DMS114 treated with DMSO at 0.1 percent for 48 hours (cell line): ENCODE measurements around the gene EDEM3.
"Not testable (repeated sequence)": the region's sequence is repeated elsewhere in the genome, so short reads cannot be mapped to it uniquely, and the experiment has no call there.

ENCODE experiments used
- DNase-seq: peaks from one replicate; lab custom pipeline; 2025; ENCODE audit not compliant: unreplicated experiment; lab: John Stamatoyannopoulos, UW

The EDEM3 gene

DNA sequence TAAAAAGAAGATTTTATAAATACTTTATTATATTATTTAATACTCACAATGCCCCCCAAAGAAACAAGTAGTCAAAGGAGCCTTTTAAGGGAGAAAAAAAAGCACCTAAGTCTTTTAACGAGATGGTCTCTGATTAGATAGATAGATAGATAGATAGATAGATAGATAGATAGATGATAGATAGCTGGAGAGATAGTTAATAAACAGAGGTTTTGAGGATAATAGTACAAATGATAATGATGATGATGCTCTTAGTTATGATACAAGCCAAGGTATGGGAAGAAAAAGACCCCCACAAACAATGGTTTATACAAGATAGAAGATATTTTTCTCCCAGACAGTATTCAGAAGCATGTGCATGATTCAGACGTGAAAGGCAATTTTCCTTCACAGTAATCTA is 14.6 kb upstream of the EDEM3 start:
- no peak for DNase-seq

DNA sequence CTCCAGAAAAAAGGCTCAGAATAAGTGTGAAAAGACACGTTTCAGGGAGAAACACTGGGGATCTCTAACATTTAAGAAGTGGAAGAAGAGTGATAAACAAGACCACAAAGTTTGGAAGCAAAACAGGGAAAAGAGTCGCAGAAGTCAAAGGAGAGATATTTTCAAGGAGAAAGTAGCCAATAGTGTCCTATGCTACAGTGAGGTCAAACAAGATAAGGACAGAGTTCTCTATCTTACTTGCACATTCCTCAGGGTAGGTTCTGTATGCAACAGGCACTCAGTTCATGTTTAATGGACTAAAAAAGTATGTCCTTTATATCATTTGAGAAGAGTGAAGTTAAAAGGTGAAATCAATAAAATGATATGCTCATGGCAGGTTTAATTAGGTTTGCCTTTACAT is 13.8 kb upstream of the EDEM3 start:
- DNase-seq = no peak

DNA sequence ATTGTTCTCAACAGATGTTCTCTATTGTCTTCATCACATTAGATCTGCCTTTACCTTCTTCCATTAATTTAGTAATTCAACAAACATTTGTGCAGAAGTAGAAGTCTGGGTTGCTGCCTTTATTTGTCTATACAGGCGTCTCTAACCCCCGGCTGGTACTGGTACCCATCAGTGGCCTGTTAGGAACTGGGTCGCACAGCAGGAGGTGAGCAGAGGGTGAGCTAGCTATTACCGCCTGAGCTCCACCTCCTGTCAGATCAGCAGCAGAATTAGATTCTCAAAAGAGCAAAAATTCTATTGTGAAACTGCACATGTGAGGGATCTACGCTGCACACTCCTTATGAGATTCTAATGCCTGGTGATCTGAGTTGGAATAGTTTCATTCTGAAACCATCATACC is 12.9 kb upstream of the EDEM3 start:
- DNase-seq = no peak

DNA sequence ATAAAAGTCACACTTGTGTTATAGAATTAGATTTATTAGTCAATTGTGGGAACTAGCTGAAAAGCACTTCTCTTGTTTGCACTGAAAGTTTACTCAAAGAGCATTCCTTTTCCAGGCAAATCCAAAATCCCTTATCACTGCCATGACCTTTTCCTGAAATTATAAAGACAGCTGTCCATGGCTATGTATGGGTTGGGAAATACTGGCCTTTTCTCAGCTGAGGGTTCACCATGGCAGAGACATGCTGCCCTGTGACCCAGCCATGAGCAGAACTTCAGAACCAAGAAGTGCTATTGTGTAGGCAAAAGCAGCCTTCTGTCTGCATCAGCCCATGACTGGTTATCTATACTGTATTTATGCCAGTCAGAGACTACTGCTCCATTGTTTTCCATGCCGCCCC is 9.8 kb upstream of the EDEM3 start:
- no peak for DNase-seq

DNA sequence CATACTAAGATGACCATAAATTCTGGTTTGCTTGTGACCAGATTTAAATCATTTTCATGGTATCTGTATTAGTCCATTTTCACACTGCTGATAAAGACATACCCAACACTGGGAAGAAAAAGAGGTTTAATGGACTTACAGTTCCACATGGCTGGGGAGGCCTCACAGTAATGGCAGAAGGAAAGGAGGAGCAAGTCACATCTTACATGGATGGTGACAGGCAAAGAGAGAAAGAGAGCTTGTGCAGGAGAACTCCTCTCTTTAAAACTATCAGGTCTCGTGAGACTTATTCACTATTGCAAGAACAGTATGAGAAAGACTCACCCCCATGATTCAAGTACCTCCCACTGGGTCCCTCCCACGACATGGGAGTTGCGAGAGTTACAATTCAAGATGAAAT is 8.9 kb upstream of the EDEM3 start:
- not testable (repeated sequence) for DNase-seq

DNA sequence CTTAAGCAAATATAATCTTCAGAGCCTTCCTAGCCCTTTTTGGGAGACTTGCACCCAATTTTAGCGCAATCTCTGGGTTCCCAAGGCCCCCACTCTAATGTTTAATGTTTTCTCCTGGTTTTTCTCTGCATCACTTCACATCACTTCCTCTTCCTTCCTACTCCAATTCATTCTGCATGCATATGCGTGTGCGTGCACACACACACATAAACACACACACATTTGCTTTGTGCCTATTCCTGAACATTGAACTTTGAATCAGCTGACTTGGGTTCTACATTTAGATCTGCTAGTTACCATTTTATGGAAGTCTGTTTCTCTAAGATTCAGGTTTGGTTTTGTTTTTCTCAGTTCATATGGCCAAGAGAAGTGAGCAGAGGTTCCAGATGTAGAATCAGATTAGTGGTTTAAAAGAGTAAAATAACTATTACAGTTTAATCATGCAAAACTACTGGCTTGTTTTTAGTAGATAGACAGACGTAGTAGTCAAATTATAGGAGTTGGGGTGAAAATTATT is 7.4 kb upstream of the EDEM3 start:
- no peak for DNase-seq

DNA sequence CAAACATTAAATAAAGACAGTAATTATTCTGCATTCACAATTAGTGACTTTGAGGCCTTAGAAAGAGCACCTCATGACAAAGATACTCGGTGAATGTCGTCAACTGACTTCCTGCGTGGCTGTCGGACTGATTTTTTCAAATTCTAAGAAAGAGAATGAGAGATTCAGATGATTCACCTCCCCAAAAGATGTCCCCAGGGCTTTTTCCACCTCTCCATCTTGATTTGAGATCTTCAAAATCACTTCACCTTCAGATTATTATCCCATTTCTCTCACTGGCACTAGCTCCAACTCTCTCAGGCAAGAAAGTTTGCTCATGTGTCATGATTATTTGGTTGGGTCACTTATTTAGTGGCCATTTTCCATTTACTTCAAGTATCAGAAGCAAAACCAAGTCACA is 5.0 kb upstream of the EDEM3 start:
- no peak for DNase-seq

DNA sequence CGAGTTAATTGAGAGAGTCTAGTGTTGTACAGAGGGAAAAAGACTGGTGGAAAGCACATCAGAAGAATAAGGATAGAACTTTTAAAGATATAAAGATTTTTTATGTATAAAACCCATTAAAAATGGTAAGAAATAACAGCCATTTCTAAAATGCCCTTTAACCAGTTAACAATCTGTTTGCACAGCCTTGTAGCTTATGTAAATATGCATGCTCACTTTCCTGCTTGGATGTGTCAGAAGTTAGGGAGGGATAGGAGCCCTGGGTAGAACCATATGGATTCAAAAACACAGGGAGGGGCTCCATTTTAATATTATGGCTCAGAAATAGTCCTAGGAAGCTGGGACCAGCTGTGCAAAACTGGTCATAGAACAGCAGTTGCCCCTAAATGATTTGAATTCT is 4.5 kb upstream of the EDEM3 start:
- DNase-seq = no peak

DNA sequence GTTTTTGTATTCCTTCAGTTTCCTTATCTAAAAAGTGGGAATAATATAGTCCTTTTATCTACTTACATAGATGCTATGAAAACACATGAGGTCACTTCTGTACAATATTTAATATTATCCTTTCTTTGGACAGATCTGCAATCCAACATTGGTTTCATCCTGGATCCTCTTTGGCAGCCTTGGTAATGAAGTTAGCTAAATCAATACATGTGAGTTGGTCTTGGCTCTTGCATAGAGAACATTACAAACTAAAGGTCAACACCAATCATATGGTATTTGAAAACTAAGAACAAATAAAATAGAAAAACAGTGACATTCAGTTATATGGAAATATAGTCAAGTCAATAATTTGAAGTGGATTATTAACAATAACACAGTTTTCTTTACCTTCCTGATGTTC is 3.2 kb upstream of the EDEM3 start:
- no peak for DNase-seq

DNA sequence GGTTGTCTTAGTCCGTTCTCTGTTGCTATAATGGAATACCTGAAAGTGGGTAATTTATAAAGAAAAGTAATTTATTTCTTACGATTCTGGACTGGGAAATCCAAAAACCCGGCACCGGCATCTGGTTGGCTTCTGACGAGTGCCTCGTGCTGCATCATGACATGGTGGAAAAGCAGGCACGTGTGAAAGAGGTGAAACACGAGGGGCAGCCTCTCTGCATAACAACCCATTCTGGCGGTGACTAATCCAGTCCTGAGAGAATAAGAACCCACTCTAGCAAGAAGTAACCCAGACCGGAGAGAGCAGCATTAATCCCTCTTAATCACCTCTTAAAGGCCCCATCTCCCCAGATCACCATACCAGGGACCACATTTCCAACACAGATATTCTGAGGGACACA is 2.7 kb upstream of the EDEM3 start:
- DNase-seq = no peak

DNA sequence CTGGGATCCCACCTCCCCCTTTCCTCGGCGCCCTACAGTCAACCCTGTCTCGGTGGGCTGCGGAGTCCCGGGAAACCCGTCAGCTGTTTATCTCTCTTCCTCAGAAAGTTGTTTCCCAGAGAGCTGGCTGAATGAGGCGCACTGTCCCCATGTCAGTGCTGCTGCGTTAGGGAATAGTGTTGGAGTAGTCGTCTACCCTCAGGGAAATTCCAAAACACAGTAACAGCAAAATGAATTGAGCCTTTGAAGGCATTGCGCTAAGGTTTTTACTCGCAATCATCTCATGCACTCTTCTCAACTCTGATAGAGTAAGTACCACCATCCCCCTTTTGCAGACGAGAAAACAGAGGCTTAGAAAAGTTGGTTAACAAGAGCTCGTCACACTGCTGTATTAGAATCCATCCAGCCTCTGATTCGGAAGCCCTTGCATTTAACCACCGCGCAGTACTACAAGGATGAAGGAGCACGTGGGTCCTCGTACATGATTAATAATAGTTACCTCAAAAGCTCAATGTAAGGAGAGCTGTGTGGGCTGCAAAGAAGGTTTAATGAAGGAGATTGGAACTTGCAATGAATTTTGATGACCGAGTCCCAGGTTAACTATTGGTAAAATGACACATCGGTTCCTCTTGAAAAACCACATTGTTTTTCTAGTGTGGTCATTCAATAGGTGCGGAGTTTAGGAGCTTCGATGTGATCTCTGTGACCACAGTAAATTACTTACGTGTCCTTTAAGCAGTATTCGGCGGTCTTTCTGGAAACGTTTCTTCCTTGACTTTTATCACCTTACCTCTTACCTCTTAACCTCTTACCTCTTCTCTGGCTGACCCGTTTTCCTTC is 788 bp upstream of the EDEM3 start:
- no peak for DNase-seq

DNA sequence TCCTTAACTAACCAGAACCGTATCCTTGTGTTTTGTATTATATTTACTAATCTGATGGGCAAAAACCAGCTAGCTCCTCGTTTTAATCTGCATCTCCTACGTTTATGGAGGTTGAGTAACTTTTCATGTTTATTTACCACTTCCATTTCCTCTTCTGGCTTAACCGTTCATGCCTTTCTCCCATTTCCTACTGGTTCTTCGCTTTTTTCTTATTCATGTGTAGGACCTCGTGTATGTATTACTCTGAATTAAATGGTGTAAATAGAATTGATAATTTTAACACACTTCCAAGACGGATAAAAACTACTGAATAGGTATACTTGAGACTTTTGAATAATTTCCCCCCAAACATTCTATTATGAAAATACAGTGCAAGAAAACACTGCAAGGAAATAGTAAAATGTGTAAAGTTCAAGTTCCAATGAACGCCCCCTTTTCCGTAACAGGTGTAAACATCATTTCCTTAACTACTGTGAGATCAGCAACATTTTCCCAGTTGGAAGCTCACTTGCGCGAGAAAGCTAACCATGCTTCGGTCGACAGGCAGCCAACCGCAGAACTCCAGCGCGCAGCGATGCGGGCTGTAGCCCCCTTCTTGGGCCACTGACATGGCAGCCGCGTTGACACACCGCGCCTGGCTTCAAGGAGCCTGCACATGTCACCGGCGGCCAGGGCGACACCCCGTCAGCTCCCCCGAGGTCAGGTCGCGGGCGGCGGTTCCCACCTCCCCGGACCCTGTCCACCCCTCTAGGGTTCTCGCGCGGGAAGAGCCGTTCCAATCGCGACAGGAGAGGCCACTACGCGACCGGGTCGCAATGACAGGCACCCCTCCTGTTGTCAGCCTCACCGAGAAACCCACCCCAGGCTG is 816 bp downstream of the EDEM3 start:
- no peak for DNase-seq

DNA sequence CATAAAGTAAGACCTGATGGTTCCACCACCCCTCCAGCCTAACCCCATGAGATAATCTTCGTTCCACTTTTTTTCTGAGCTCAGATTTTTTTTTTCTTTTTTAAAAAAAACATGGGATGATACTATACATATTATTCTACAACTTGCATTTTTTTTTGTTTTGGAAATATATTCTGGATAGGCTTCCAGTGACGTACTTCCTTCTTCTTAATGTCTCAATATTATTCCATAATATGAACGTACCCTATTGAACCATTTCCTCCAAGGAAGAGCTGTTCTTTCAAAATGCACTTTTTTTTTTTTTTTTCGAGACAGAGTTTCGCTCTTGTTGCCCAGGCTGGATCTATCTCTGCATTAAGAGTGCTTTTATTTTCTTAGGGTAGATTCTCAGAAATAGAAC is 1.5 kb downstream of the EDEM3 start:
- DNase-seq = no peak

DNA sequence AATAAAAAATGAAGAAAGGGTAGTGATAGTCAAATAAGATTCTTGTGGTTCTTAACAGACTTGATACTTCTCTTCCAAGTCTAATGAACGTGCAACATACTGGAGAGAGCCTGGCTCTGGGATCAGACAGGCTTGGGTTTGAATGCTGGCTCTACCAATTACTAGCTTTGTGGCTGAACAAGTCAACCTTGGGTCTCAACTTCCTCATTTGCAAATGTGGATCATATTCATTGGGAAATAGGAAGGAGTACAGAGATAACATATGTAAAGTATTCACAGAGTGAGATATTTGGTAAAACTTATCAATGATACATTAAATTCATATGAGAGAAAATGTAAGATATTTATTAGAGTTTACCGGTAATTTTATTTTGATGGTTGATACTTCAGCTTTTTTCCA is 2.0 kb downstream of the EDEM3 start:
- DNase-seq = no peak

DNA sequence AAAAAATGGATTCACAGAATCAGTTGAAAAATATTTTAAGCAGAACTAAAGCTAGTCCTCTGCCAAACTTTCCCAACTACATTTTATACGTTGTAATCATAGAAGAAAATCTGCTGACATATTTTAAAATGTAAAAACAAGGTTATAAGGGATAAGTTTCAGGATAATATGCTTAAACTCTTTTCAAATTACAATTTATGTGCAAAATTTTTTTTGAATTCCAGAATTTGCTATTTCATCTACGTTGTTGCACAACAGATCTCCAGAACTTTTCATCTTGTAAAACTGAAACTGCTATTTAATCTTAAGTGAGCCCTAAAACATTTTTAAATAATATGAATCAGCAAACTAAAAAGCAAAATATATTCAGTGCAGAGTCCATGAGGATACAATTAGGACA is 5.9 kb downstream of the EDEM3 start:
- no peak for DNase-seq

DNA sequence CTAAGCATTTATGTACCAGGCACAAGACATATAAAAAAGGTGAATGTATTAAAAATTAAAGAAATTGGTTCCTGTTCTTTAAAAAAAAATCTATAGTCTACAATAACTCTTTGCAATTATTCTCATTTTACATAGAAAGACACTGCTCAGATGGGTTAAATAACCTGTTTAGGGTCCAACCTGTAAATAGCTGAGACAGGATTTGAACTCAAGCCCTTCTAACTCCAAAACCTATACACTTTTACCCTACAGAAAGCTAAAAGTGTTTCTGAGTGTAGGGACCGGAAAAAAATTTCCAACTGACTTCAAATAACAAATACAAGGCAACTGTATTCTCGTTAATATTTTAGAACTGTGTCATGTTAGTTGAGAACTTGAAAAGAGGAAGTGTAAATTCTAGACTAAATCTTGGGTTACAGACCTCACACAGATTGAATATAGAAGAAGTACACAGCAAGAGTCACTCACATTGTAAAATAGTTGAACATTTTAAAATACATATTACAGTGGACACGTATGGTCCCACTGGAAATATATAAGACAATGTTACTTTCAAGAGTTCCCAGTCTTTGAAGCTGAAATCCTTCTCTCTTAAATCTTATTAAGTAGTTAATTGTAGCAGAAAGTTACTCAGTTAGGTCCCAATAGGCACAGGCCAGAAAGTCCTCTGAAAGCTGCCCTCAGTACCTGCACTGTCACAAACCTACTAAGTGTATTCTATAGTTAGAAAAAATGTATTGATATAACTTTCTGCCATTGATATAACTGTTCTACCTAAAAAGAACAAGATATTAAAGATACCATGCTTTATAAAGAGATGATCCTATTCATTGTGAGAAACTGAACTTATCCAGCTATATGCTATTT is 7.3 kb downstream of the EDEM3 start:
- DNase-seq = no peak

DNA sequence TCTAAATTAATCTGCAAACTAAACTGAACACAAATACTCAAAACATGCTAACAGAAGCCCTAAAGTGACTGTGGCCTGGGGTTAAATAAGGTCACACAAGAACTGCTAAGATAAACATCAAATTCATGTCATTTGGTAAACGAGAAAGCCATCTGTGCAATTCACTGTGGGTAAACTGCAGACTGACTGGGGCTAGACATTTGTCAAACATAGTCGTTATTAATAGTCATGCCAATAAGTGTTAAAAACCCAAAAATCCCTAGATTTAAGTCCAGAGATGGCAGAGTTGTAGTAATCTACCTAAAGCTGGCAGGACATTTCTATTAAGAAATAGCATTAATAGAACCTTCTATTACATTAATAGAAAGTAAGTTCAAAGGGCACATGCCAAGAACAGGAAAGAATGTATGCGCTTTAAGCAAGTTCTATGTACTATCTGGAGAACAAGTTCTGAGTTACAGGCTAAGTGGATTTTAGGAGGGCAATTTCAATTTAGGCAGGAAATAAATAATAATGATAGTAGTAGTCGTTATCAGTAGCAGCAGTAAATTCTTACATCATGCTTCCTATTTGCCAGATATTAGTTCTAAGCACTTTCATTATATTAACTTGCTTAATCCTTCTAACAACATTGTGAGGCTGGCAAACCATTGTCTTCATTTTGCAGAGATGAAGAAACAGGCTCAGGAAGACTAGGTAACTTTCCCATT is 8.6 kb downstream of the EDEM3 start:
- DNase-seq = no peak

DNA sequence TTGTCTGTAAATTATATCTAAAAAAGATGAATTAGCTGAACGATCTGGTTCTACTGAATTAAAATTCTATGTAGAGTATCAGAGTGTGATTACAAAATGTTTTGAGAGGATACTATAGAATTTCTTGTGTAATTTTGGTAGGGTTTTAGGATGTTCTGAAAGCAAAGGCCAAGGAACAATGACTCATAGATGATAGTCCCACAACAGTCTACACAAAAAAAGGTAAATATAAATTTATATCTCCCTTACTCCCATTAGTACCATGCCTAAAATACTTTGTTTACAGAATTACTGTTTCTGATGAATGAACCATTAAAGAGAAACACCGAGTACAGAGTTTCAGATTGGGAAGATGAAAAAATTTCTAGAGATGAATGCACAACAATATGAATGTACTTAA is 9.5 kb downstream of the EDEM3 start:
- DNase-seq = no peak

DNA sequence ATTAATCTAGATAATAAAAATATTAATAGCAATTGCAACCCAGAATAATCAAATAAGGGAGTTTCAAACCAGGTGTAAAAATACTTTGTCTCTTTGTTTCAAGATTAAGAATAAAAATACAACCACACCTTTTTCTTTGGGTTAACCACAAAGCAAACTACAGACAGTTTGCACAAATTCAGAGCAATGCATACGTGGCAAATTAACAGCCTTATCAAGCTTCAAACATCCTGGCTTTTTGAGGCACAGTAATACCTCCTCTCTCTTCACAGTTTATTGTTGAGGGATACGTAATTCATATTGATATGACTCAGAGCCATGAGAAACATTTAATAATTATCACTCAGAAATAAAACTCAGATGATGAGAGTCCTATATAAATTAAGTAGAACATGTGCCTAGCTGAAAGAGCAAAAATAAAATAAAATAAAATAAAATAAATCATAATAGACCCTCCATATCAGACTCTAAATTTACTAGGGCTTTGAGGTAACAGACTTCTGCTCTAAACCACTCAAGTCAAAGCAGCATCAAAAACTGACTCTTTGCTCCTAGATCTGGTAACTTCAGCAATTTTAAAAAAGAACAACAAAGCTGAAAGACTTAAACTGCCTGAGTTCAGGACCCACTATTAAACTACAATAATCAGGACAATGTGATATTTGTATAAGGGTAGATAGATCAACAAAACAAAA is 11.4 kb downstream of the EDEM3 start:
- no peak for DNase-seq

DNA sequence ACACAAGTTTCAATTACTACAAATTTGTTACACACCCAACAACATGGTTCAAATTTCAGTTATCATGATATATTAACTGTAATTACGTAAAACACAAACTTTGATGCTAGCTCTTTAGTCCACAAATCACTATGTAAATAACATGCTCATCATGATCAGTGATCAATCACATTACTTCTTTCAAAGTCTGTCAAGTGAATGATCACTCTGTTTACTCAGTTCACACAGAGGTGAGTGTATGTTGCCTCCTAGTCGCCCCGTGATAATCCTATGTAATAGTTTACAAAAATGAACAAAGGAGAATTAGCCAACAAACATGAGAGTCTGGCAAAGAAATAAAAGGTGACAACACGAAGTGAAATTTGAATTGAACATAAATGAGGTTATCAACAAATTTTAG is 14.3 kb downstream of the EDEM3 start:
- no peak for DNase-seq
